Measurements from ENCODE around the gene NLGN4Y.

Gene NLGN4Y

DNA sequence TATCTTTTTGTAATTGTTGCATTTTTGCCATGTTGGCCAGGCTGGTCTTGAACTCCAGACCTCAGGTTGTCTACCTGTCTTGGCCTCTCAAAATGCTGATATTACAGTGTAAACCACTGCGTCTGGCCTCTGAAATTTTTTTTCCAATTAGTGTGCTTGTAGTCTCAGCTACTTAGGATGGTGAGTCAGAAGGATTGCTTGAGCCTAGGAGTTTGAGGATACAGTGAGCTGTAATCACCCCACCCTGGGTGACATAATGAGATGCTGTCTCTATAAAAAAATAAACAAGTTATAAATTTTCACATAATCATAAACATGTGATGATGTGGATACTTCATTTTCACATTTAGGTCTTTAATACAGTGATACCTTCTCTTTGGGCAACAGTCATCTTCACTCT lies 154.9 kb downstream of the NLGN4Y start:
- DNase-seq: no peak

DNA sequence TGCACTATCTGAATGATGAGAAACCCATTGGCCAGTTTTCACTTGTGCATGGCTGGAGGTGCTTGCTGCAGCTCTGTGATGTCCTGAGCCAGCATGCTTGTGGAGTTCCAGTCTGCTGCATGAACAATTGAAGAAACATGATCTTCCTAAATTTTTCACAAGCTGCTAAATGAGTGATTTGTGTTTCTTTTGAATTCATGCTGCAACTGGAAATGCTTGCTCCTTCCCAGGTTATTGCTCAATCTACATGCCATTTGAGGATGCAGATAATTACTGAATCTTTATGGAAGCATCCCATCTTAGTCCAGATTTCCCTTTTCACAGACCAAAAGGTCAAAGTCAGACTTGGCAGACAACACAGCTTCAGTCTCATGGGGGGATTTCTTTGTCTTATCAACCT lies 170.2 kb downstream of the NLGN4Y start:
- DNase-seq: no peak

DNA sequence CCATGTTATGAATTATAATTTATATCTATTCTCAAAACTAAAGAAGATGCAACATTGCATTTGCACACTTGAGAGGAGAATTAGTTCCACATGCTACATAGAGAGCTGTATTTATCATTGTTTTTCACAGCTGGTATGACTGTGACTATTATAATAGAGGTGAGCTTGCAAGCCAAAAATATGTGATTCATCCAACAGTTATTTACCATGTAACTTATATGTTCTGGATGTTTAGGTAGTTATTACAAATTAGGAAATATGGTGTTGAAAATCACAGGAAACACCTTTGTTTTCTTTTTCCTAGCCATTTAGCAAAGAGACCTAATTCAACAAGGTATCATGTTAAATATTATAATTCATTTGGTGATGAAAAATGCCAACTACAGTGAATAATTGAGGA lies 183.8 kb downstream of the NLGN4Y start:
- DNase-seq: no peak

DNA sequence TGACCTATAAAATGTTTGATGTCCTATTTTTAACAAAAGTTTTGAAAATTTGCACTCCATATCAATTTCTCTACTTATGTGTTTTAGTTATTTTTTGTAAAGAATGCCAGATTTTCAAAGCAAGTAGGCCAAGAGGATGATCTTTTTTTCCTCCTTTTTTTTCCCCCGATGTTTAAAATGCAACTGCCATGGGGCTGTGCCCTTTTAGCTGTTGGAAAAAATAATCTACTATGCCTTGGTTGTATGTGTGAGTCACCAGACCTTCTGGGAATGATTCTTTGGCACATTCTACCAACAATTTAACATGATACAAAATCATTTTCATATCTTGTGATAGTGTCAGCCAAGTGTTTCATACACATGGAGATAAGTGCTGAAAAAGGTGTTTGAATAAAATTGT lies 217.3 kb downstream of the NLGN4Y start:
- DNase-seq: no peak

DNA sequence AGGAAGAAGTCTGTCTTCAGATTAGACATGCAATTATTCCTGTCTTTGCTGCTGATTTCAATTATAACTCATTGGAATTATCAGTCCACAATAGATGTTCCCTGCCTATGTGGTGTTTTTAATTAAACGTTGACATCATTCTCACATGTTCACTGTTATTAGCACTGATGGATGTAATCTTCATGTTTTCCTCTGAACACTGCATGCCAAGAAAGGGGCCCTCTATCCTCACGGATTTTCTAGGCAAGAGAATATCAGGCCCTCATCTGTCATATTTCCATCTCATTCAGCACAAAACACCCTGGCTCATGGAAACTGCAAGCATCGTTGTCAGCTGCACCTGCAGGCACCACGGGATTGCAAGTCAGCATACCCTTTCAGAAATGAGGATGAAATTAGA lies 224.0 kb downstream of the NLGN4Y start:
- DNase-seq: no peak

DNA sequence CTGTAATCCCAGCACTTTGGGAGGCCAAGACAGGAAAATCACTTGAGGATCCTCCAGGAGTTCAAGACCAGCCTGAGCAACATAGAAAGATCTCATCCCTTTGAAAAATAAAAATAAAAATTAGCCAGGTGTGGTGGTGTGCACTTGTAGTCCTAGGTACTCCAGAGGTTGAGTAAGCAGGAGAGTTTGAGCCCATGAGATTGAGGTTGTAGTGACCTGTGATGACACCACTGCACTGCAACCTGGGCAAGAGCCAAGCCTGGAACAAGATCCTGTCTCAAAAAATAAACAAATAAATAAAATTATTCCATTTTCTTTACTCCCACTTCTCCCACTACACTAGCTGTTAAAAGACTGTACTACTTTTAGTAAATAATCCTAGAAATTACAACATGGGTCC lies 231.2 kb downstream of the NLGN4Y start:
- DNase-seq: no peak

DNA sequence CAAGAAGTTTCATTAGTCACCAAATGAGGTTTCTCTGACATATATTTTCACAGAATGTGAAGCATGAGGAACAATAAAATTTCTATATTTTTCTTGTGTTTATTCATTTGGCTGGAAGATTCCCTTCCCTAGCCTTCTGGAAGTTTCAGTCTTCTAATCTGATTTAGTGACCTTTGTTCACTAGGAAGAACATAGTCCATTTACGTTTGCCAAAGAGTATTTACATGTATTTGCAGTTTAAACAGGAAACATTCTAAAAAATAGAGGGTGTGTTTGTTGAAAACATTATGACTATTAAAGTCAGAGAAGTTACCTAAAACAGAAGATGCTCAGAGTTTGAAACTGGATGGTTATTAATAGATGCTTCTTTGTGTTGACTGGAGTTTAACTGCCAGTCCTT lies 238.6 kb downstream of the NLGN4Y start:
- no peak for DNase-seq

DNA sequence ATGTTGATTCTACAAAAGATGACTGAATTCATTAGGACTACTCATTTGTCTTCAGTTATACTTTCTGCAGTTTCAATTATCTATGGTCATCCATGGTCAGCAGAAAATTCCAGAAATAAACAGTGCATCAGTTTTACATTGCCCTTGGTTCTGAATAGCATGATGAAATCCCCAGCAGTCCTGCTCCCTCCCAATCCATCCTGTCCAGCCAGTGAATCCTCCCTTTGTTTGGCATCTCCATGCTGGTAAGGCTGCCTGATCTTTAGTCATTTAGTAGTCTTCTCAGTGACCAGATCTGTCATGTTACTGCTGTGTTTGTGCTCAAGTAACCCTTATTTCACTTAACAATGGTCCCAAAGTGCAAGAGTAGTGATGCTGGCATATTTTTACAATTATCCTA lies 239.3 kb downstream of the NLGN4Y start:
- DNase-seq: no peak

DNA sequence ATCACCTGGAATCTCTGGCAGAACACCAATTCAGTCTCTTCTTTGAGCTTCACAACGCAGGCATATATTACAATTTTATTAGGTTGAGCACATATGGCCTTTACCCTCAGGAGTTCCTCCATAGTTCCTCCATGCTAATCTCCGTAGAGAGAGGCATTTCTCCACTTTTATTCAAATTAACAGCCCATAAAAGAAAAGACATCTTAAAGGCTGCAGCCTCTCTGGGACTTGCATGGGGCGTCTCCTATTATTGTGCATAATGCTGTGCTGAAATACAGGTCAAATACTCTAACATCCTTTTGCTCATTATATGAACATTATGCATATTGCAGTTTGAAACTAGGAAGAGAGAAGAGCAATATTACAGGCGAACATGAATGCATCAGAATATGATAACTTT lies 253.9 kb downstream of the NLGN4Y start:
- DNase-seq: no peak

DNA sequence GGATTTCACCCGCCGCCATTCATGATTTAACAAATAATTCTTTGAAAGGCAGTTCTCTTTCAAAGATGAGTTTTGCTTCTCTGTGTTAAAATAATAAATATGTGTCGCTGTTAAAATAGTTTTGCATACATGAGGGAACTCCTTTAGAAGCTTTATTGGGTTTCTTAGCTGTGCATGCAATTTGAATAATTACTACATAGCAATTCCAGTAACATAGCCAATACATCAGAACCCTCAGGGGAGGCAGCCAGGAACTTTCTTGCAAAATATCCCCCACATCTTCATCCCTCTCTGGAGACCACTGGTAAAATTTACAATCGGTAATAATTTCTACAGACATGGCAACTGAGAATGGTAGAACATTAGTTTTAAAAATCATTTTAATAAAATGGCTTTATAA lies 268.8 kb downstream of the NLGN4Y start:
- DNase-seq: no peak

DNA sequence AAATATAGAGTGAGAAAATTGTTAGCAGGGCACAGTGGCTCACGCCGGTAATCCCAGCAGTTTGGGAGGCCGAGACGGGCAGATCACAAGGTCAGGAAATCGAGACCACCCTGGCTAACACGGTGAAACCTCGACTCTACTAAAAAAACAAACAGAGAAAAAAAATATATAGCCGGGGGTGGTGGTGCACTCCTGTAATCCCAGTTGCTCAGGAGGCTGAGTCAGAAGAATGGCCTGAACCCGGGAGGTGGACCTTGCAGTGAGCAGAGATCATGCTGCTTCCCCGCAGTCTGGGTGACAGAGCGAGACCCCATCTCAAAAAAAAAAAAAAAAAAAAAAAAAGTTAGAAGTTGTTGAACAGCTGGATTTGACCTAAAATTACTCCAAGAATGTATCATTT lies 269.3 kb downstream of the NLGN4Y start:
- no peak for DNase-seq

DNA sequence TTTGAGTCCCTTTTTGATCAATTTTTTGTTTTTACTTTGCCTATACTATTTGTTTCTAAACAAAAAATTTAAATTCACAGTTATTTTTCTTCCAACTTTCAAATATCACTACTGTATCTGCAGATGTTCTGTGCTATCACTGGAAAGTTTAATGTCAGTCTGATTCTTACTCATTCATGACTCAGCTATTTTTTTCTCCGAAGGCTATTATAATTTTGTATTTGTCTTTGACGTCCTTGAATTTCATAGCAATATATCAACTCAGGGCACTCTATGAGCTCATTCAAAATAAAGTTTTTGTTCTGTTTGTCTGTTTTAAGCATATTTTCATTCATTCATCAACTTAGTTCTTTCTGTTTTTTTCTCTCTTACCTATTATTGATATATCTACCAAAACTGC lies 273.7 kb downstream of the NLGN4Y start:
- DNase-seq: no peak

DNA sequence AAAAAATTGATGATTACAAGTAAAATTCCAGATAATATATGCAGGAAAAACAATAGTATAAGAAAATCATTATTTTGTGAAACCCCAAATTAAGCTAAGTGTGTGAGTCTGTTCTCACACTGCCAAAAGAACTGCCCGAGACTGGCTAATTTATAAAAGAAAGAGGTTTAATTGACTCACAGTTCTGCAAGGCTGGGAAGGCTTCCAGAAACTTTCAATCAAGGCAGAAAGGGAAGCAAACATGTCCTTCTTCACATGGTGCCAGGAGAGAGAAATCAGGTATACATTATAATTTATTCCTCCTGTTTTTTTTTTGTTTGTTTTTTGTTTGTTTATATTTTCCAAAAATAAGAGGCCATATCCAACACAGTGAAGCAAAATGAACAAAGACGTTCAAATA lies 276.8 kb downstream of the NLGN4Y start:
- DNase-seq: no peak

DNA sequence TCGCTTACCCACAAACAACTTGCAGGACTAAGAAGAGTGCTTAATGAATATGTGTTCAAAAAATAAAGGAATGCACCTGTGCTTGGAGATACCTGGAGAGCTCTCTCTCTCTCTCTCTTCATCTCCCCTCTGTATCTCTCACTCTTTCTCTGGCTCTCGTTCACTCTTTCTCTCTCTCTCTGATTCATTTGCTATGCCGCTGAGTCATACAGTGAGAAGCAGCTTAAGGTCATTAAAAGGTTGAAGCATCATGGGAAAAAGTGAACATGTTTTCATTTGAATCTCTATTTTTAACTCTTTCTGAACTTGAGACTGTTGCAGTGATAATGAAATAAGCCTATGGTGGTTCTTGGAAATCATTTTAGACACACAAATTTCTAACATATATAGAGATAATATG lies 277.8 kb downstream of the NLGN4Y start:
- DNase-seq: no peak

DNA sequence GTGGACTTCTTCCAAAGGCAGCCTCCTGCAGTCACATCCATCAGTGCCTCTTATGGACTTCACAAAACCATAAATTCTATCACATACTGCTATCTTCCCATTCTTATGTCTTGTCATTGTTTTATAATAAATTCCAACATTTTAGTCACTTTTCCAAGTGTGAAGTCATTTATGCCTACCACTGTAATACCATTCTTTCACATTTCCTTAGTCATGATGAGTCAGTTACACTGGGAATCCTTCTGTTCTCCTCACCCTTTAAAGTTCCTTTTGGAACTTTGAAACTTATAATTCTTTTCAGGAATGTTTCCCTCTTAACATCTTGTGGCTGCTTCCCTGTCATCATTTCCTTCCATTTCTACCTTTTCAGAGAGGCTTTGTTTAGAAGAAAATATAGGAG lies 279.7 kb downstream of the NLGN4Y start:
- no peak for DNase-seq

DNA sequence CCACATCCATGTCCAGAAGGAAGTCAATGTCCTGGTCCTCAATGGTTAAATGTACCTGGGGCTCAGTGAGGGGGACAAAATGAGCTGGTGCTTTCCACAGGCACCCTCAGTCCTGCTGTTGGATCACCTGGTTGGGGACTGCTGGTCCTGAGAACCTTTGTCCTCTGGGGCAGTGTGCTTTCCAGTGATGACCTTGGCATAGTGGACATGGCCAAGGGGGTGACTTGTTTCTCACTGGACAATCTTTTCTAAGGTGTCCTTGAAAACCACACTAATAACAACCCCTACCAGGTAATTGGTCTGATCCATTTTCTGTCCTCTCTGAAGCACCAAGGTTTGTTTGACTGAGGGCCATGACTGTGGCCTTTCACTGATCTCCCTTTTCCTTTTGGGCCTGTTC lies 294.1 kb downstream of the NLGN4Y start:
- no peak for DNase-seq

DNA sequence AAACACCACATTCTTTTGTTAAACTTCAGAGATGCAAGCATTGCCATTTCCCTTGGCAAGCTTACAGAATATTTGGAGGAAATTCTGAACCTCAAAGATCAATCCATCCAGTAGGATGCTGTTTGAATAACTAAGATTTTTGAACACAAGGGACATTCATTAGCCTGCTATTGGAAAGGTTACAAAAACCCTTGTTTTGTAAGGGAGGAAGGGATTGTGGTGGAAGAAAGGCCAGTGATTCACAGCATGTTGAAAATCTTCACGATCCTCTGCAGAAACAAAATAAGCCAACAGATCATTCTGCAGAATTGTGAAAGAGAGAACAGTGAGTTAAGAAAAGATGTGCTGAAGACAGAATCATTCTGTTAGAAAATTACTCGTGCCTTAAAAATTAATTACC lies 297.9 kb downstream of the NLGN4Y start:
- no peak for DNase-seq

DNA sequence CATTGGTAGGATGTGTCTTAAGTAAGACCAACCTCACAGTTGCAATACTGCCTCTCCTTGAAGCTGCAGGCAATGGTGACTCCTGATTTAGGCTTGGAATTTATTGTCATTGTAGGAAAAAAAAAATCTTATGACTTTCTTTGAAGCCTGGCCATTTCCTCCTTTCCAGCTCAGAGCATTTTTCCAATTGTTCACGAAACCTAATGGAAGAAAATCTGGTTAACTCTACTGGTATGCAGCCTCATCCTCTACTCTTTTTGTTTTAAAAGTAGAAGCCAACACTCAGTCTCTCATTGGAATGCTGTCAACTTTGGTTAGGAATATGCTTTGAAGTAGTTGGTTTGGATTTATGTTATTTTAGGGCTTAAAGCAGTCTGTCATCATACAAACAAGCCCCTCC lies 298.6 kb downstream of the NLGN4Y start:
- DNase-seq: no peak

DNA sequence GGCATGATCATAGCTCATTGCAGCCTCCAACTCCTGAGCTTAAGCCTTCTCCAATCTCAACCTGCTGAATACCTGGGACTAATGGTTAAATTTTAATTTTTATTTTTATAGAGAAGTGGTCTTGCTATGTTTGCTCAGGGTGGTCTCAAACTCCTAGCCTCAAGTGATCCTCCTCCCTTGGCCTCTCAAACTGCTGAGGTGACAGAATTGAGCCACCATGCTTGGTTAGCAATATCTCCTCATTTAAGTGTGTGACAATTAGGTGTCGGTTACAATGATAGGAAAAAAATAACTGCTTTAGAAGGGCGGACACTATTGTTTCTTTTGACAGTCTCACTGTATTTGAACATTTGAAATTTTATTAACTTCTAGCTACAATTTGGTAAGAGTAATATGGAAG lies 300.3 kb downstream of the NLGN4Y start:
- no peak for DNase-seq

DNA sequence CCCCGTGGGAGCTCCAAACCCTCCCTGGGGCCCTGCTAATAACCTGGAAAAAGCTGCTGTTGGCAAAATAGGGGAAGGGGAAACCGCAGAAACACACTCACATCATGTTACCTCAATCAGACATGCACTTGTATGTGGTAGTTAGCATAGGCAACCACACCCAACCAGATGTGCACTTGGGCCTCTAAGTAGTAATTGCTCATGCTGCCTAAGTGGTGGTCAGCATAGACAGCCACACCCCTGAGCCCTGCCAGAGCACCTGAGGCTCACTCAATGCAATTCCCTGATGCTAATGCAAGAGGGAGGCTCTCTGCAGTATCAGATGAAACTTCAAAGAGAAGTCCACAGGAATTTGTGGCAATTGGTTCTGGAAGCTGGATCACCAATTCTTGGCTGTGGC lies 301.4 kb downstream of the NLGN4Y start:
- no peak for DNase-seq

DNA sequence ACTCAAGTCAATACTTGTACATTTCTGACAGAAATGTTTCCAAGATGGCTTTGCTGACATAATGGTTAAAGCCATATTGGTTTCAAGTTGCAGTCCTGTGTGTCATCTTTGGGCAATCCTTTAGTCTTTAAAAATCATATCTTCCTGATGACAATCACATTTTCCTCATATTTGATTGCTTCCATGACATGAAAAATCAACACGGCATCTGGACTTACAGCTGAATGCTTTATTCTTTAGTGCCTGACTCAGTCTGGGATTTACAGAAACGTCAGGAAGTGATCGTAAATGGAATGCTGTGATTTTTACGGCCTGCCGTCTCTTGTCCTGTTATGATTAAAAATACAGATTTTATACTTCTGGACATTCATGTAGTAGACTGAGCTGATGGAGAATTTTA lies 304.2 kb downstream of the NLGN4Y start:
- no peak for DNase-seq

DNA sequence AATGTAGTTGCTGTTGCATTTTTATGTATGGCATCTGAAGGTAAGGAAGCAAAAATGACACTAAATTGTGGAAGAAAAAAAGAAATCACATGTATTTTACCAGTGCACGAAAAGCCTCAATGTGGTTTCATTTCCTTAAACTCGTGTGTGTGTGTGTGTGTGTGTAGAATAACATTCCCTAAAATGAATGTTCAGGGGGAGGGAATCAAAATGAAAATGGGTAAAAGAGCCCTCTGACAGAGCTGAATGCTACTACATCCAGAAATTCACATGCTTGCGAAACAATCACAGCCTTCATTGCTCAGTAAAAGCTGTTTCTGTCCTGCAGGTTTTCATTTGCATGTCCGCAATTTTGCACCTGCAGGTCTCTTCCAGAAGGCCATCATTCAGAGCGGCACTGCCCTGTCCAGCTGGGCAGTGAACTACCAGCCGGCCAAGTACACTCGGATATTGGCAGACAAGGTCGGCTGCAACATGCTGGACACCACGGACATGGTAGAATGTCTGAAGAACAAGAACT lies 305.1 kb downstream of the NLGN4Y start:
- no peak for DNase-seq

DNA sequence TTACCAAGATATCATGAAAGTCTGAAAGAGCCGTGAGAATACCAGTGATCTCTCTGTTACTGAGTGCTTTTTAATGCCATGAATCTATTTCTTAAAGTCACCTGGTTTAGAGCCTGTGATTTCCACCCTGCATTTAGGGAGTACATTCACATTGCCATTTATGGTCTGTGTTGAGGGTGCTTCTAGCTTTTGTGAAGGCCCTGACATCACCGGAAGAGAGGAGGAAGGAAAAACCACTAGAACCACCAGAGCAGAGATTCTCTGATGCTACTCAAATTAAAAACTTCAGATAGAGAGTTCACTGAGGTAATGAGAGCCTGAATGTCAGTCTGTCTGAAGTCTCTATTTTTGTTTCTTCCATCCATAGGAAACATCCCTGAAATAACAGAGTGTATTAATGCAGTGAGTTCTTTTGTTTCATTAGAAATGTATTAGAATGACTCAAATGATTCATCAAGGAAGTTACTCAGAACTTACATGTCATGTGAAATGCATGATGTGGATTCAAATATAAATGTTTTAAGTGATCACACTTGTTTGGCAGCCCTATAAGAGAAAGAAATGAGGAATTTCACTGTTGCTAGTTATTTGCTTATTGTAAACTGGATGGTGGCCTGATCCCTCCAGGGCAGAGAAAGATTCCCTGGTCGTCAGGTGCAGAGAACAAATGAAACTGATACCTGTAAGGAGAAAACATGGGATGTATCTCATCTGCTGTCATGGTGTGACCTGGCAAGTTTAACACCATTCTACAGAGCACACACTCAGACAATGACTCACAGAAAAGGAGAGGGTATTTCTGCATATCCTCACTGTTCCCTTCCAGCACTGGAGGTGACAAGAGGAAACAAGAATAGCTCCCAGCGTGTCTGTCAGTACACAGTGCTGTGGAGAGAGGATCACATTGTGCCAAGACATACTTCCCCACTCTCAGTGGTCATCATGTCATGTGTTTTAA lies 310.1 kb downstream of the NLGN4Y start:
- no peak for DNase-seq

DNA sequence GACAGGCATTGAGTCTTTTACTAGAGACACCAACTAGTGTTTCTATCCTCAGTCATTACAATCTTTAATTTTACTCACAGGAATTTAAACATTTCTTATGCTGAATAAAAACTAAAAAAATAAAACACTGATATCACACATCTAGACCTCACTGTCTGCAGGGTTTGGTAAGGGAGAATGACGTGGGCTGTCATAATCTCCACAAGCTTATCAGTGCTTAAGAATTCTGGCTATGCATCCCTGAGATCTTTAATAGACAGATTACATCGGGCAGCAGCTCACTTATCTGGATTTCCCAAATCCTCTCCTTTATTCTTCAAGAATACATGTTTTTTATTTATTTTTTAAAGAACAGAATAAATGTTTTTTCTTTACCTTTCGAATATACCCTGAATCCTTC lies 313.1 kb downstream of the NLGN4Y start:
- no peak for DNase-seq

DNA sequence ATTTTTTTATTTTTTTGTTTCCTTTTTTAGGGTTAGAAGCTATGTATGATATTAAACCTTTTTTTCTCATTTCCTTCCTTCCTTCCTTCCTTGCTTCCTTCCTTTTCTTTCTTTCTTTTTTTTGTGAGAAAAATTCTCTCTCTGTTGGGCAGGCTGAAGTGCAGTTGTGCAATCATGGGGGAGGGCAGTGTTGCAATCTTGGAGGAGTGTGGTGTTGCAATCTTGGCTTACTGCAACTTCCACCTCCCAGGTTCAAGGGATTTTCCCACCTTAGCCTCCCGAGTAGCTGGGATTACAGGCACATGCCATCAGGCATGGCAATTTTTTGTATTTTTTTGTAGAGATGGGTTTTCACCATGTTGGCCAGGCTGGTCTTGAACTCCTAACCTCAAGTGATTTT lies 326.4 kb downstream of the NLGN4Y start:
- DNase-seq: no peak
